GM18868 (cell line): ENCODE measurements around the gene SNRPA.

Experiments
- ATAC-seq: cut with Tn5 transposase; IDR thresholded peaks from one replicate; pipeline ENCODE4 v1.9.1; 2021; ENCODE audit warnings: mild to moderate bottlenecking, moderate library complexity; ENCODE audit not compliant: unreplicated experiment

The SNRPA gene

DNA sequence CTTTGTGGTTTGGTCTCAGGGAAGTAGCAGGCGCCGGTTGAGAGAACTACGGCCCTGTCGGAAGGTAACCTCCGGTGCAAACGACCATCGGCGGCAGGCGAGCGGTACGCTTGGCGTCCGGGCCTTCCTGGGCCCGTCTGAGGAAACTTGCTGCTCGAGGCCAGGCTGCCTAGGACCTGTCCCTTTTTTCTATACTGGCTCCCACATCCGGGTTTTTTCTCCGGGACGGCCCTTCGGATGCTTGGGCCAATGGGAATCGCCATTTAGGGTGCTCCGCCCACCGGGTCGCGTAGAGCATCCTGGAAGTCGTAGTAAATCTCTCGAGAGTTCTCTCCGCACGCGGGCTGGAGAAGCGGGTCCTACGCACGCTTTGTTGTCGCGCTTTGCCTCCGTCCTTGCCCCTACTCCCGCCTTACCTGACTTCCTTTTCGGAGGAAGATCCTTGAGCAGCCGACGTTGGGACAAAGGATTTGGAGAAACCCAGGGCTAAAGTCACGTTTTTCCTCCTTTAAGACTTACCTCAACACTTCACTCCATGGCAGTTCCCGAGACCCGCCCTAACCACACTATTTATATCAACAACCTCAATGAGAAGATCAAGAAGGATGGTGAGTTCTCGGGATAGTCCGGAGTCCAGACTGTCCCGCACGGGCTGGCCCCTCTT lies at the start of gene SNRPA:
Gene SNRPA, plus strand, starts transcription at position 330 of the 664 bp plus-strand sequence. Its CDS starts 206 bp downstream, at position 536.
- peak; percentile 52 for ATAC-seq

DNA sequence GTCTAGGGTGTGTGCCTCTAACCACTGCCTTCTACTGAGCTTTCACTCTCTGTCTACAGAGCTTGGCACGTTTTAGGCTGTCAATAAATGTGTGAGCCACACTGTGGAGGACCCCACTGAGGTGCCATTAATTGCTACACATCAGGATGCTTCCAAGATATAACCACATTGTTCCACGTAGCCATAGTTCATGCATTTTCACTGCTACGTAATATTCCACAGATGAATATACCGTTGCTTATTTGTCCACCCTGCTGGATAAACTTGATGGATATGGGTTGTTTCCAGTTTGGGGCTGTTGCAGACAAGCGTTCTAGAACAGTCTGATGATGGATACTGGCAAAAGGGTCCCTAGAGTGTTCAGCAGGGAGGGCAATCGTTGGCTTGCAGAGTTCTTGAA lies 49.2 kb upstream of the SNRPA start:
- ATAC-seq, result no peak

DNA sequence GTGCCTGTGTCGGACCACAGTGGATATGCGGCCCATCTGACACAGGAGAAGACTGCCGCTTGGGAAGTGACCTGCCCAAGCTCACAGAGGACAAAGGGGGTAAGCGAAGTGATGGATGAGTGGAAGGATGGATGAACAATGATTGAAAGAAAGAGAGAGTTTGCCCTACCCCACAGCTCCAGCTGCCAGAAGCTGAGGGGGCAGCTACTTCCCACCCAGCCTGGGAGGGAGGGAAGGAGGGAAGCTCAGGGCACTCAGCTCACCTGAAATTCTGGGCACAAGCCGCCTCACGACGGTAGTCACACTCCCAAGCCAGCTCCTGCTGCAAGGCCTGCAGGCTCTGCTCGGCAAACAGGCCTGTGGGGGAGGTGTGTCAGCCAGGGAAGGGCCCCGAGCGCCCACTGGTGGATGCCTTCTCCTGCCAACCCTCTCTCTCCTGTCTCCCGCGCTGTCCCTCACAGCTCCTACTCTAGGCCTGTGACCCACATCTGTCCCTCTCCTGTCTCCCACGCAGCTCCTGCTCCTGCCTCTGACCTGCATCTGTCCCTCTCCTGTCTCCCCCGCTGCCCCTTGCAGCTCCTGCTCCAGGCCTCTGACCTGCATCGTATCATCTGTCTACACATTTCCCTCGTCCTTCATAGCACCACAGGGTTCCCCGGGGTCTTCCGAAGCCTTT lies 48.5 kb upstream of the SNRPA start:
- ATAC-seq, result no peak

DNA sequence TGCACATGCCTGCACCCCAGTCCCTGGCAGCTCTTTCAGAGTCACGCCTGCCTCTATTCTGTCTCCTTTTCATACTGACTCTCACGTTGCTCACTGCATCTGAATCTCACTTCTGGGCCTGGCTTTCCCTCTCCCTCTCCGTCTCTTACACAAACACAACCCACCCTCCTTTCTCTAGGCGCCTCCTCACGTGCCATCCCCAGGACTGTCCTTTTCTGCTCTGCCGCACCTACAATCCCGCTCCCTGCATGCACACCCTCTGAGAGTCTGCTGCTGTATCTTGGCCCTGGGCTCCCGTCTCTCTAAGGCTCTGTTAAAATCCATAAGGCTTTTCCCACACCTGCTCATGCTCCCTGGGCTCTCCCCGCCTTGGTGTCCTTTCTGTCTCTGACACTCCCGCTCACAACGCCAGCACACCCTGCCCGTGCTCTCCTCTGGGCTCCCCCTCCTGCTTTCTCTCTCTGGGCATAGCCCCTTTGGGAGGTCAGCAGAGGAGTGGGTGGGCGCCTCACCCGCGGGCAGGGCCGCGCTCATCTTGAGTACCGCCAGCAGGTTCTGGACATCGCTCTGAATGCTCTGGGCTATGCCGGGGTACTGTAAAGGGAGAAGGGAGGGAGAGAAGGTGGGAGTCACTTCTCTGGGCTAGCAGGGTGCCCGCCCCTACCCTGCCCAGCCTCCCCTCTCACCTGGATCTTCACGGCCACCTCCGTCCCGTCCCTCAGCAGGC lies 47.8 kb upstream of the SNRPA start:
- ATAC-seq, result no peak

DNA sequence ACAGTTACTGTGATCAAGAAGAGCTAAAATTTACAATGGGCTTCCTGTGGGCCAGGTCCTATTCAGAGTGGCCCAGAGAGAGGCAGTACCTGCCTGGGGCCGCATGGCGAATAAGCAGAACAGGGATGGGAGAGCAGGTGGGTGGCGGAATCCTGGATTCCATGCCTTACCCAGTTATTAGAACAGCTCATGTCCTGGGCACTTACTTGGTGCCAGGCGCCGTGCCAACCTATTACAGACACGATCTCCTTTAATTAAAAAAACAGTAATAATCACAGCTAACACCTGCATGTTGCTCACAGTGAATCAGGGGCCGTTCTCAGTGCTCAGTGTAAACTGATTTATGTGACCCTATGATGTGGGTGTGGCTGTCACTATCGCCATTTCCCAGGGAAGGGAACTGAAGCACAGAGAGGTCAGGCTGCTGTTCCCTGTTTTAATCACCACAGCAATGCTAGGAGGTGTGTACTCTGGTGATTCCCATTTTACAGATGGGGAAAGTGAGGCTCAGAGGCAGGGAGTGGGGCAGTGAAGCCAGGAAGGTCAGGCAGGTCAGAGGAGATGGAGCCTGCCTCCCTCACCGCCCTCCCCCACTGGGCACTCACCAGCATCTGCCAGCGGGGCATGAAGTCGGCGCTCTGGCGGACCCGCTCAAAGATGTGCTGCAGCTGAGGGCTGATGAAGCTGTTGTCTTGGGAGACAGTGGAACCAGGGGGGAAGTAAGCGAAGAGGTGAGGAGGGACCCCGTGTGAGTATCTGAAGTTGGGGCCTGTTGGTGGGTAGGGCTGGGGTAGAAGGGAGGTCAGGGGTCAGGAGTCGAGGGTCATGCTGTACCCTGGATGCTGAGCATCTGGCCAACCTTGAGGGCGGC lies 46.3 kb upstream of the SNRPA start:
- no peak for ATAC-seq

DNA sequence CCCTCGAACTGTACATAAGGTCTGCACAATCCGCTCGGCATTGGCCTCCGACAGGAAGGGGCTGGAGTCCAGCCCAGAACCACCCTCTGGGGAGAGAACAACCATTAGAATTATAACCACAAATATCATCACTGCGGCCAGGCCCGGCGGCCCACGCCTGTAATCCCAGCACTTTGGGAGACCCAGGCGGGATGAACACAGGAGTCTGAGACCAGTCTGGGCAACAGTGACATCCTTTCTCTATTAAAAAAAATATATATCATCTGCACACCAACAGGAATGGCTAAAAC lies 45.7 kb upstream of the SNRPA start:
- no peak for ATAC-seq

DNA sequence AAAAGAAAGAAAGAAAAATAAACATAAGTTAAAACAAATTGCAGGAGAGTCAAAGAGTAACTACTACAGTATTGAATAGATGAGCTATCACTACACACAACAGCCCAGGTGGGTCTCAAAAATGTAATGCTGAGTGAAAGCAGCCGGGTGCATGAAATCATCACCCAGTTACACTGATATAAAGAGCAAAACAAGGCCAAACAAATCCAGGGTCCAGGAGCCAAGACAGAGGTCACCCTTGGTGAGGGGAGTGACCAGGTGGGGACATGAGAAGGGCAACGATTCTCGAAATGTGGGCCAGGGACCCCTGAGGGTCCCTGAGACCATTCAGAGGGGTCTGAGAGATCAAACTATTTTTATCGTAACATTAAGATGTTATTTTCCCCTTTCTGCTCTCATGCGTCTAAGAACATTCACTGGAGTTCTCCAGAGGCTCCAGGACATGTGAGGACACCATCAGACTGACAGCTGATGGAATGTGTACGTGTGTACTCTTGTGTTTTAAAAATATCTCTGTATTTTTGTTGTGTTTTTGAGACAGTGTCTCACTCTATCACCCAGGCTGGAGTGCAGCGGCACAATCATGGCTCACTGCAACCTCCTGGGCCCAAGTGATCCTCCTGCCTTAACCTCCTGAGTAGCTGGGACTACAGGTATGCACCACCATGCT lies 44.9 kb upstream of the SNRPA start:
- ATAC-seq, result no peak

DNA sequence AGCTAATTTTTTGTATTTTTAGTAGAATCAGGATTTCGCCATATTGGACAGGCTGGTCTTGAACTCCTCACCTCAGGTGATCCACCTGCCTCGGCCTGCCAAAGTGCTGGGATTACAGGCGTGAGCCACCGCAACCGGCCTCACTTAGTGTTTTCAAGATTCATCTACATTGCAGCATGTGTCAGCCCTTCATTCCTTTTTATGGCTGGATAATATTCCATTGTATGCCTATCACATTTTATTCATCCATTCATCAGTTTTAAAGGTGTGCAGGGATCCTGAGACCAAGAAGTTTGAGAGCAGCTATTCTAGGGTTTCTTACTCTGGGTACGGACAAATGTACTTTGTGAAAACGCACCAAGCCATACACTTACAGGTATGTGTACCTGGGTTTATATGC lies 43.4 kb upstream of the SNRPA start:
- ATAC-seq, result no peak

DNA sequence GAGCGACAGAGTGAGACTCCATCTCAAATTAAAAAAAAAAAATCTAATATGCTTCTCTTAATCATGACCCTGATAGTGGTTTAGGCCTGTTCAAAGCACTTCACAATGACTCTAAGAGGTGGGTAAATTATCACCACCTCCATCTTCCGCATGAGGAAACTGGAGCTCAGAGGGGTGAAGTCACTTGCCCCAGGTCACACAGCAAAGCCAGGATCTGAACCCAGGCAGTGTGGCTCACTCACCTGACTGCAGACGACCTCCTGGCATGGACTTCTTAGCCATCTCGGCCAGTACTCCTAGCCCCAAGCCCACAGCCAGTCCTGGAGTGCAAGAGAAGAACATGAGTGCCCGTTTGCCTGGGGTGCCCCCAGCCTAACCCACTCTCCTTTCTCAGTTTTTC lies 41.2 kb upstream of the SNRPA start:
- no peak for ATAC-seq

DNA sequence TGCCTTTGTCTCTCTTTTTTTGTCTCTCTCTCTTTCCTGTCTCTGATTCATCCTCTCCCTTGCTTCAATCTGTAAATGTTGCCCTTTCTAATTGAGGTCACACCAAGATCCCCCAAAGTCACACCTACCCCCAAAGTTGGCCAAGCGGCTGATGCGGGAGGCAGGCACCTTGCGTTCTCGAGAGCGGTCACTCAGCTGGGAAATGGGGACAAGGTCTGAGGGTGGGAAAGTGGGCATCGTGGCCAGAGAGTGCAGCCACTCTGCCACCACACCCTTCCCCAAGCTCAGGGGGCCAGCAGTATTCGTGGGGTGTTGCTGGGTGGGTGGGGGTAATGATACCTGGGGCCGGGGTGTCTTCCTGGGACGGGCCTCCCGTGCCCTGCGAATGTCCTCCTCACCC lies 37.1 kb upstream of the SNRPA start:
- ATAC-seq, result no peak

DNA sequence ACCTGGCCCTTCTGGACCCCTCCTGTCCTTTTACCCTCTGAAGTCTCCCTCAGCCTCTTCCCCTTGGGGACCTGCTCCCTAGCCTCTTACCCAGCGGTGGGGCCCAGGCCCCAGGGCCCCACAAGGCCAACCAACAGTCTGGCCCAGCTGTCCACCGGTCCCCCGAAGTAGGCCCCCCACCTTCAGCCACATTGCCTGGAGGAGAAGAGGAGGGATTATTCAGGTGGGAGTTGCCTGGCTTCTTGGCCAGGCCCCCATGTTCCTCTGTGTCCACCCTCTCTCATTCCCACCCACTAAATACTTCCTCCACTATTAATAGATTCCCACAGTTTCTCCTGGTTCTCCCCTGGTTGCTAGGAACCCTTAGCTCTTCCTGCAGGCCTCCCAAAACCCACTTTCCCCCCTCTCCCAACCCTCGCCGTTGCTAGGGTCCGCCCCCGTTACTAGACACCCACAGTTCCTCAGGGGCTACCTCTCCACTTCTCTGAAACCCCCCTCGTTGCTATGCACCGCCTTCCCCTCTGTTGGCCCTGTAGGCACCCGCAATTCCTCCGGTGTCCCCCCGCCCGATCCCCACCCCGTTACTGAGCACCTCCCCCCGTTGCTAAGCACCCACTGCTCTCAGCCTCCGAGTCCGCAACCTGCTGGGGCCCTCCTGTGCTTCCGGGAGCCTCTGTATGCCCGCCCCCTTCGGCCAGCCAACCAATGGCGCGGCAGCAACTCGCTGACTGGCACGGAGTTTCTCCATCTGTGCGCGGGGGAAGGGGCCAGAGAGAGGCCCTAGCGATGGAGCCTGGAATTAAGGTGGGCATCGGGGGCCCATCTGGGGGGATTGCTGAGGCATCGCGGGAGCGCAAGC lies 36.3 kb upstream of the SNRPA start:
- peak; percentile 62 for ATAC-seq

DNA sequence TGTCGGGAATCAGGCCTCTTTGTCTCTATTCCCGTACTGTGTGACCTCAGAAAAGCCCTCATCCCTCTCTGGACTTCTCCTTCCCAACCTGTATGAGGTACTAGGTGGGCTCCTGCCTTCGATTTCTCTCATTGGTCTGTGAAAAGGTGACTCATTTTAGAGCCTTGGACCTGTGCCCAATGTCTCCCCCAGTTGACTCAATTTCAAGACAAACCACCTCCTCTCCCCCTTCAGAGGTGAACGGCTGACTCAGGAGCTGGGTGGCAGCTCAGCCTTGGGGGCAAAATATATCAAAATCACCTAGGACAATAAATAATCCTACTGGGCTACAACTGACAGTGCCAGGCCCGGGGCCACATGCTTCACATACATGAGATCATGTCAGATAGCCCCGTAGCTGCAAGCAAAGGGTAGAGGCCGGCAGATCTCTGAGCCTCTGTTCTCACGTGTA lies 34.9 kb upstream of the SNRPA start:
- no peak for ATAC-seq

DNA sequence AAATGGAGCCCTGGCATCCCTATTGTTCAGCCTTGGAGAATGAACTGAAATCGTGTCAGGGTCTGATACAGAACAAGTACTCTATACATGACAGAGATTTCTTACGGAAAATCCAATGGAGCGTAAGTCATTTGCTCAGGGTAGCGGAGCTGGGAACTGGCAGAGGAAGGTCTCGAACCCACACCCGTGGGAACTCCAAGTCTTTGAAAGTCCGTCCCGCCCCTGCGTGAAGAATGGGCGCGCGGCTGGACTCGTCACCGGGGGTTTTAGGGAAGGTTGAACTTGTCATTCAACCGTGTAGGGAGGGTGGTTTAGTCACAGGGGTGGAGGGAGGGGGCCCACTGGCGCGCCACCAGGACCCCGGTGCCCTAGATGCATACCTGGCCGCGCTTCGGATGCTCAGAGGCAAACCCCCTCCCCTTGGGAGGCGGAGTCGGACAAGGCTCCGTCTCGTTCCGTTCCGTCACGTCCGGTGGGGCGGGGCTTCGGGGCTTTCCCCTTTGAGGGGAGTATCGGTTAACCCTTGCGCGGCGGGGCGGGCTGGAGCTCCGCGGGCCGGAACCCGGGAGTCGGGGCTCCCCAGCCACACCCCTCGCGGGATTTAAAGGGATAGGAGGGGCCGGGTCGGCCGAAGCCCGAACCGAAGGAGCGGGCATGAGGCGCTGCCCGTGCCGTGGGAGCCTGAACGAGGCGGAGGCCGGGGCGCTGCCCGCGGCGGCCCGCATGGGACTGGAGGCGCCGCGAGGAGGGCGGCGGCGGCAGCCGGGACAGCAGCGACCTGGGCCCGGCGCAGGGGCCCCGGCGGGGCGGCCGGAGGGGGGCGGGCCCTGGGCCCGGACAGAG lies 34.3 kb upstream of the SNRPA start, which contains the start of the genes COQ8B and ITPKC:
Gene COQ8B, minus strand, starts transcription at position 405 of the 843 bp plus-strand sequence. CDS start 2,254 bp downstream, outside the sequence.
Gene ITPKC, plus strand, starts transcription at position 631 of the 843 bp plus-strand sequence. Its CDS starts 24 bp downstream, at position 655.
- peak; percentile 61 for ATAC-seq

DNA sequence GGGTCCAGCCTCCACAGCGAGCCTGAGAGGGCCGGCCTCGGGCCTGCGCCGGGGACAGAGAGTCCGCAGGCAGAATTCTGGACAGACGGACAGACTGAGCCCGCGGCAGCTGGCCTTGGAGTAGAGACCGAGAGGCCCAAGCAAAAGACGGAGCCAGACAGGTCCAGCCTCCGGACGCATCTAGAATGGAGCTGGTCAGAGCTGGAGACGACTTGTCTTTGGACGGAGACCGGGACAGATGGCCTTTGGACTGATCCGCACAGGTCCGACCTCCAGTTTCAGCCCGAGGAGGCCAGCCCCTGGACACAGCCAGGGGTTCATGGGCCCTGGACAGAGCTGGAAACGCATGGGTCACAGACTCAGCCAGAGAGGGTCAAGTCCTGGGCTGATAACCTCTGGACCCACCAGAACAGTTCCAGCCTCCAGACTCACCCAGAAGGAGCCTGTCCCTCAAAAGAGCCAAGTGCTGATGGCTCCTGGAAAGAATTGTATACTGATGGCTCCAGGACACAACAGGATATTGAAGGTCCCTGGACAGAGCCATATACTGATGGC lies 33.6 kb upstream of the SNRPA start:
- ATAC-seq, result no peak

DNA sequence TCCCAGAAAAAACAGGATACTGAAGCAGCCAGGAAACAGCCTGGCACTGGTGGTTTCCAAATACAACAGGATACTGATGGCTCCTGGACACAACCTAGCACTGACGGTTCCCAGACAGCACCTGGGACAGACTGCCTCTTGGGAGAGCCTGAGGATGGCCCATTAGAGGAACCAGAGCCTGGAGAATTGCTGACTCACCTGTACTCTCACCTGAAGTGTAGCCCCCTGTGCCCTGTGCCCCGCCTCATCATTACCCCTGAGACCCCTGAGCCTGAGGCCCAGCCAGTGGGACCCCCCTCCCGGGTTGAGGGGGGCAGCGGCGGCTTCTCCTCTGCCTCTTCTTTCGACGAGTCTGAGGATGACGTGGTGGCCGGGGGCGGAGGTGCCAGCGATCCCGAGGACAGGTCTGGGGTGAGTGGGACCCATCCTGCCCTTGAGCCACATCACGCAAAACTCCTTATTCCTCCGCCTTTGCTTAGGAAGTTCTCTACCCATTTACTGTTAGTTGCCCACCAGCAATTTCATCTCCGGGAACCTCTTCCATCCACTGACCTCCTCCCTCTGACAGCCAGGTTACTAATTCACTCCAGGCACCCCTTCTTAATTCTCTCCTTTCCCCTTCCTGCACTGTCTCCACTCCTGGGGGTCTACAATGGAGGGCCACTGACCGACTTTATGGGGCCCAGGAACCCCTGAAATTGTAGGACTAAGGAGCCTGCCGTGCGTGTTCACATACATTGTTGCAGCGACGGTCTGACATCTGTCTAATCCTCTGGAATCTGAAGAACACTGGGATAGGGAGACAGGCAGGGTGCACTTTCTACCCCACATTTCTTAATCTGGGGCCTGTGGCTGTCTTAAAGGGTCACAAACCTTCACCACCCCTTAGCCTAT lies 32.9 kb upstream of the SNRPA start:
- no peak for ATAC-seq

DNA sequence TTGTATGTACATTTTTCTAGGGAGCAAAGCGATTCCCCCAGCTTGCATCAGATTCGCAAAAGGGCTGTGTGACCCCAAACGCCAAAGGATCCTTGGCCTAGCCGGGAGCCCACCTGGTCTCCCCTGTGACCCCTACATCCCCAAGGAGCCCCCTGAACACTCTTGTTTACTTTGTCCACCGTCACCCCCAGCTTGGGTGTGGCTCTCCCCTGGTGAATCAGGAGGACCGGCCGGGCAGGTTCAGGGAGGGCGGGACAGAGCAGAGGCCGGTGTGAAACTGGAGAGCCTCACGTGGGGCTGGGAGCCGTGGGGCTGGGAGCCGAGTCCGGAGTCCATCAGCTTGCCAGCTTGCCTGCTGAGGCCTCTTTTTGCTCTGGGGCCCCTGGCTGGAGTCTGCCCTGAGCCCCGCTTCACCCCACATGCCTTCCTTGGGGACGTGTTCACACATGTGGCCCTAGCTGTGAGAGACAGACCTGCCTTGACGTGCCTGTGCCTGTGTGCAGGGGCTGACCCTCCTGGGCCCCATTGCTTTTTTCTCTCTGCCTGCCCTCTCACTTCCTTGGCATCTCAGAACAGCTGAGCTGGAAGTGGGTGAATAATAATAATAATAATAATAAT lies 32.1 kb upstream of the SNRPA start:
- no peak for ATAC-seq

DNA sequence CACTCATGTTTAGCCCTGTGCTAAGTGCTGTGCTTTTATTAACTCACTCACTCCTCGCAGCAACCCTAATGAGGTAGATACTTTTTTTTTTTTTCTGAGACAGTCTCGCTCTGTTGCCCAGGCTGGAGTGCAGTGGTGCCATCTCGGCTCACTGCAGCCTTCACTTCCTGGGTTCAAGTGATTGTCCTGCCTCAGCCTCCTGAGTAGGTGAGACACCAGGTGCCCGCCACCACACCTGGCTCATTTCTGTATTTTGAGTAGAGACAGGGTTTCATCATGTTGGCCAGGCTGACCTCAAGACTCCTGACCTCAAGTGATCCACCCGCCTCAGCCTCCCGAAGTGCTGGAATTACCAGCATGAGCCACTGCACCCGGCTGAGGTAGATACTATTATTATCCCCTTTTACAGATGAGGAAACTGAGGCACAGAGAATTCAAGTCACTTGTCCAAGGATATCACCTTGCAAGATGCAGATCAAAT lies 31.5 kb upstream of the SNRPA start:
- ATAC-seq, result no peak
